Activated B cell treated with CpG ODN at 0.5 μM for 24 hours (primary cell): ENCODE results near the gene SPATC1L. TPM values are rescaled to one million over a fixed set of nuclear protein-coding genes. Genes with fewer than 3 reads are reported as not detected.

Experiments
- ATAC-seq: fragments of 200-7000 bp; cut with Tn5 transposase; one replicate; pipeline ENCODE4 v1.10.0; 2021; ENCODE audit warnings: low read depth, mild to moderate bottlenecking, moderate library complexity
- CTCF ChIA-PET: fragments of 350-600 bp; sonication (Branson Sonifier 250); formaldehyde crosslinking; loops from one replicate; lab custom pipeline; 2021; ENCODE audit warnings: antibody characterized with exemption; lab: Charles Lee
- POLR2A ChIA-PET: fragments of 350-600 bp; sonication (Branson Sonifier 250); formaldehyde crosslinking; loops from one replicate; lab custom pipeline; 2021; ENCODE audit warnings: antibody characterized with exemption; lab: Charles Lee
- DNase-seq: peaks from one replicate; pipeline ENCODE4 v3.0.0; 2022
- H3K27ac Mint-ChIP-seq: one replicate; pipeline ENCODE4 v1.8.0; 2020; ENCODE audit warnings: mixed read lengths
- H3K27me3 Mint-ChIP-seq: one replicate; pipeline ENCODE4 v1.8.0; 2021; ENCODE audit warnings: mixed read lengths
- H3K36me3 Mint-ChIP-seq: one replicate; pipeline ENCODE4 v1.8.0; 2021; ENCODE audit warnings: low read depth, mixed read lengths
- H3K4me1 Mint-ChIP-seq: one replicate; pipeline ENCODE4 v1.8.0; 2021; ENCODE audit warnings: mixed read lengths
- H3K4me3 Mint-ChIP-seq: one replicate; pipeline ENCODE4 v1.8.0; 2020; ENCODE audit warnings: mild to moderate bottlenecking, mixed read lengths
- H3K9me3 Mint-ChIP-seq: one replicate; pipeline ENCODE4 v1.8.0; 2020; ENCODE audit warnings: mixed read lengths
- intact Hi-C: fragments of 100-400 bp; cut with micrococcal nuclease; formaldehyde crosslinking; loops from one replicate; pipeline ENCODE4 v1.15.1; 2024
- total RNA-seq: library from RNA; stranded (reverse); gene quantifications from 2 replicates; pipeline ENCODE4 v1.2.3, GENCODE V29; 2022
- TF ChIP-seq, protein P1 (sequence below): fragments of 200-600 bp; IDR thresholded peaks from one replicate; pipeline ENCODE4 v1.8.0; 2022; ENCODE audit warnings: antibody characterized with exemption, mild to moderate bottlenecking

Gene SPATC1L
- total RNA-seq, 1 donor from 2014 or later, result 7.5 TPM

DNA sequence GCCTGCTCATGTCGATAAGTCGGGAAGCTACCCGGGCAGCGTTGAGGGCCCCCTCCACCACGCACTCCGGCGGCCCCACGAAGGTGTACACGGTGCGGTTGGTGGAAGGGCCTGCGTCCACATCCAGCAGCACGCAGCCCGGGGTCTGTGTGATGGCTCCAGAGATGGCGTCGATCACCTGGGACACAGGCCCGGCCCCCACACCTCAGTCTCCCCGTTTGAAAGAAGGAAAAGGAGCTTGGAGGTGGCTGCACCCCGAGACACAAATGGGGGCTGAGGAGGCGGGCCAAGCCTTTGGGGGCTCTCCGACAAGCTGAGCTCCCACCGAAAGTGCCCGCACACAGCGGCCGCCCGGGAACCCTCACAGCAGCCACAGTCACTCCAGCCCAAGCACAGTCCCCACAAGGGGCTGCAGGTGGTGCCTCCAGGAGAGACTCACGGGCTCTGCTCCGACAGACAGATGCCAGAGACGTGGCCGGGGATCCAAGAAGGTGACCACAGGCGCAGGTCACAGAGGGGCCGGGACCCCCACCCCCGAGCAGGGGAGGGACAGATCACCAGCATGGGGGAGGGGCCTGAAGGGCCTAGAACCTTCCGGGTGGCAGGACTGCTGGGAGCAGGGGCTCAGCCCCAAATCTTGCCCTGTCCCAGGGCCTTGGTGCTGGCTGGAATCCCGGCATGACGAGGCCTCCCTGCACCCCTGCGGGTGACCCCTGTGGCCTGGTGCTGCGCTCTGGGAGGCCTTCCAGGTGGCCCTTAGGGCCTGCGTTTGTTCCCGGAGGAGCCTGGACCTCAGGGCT, 29.9 kb downstream of the SPATC1L start:
- TF ChIP-seq, protein P1, sequence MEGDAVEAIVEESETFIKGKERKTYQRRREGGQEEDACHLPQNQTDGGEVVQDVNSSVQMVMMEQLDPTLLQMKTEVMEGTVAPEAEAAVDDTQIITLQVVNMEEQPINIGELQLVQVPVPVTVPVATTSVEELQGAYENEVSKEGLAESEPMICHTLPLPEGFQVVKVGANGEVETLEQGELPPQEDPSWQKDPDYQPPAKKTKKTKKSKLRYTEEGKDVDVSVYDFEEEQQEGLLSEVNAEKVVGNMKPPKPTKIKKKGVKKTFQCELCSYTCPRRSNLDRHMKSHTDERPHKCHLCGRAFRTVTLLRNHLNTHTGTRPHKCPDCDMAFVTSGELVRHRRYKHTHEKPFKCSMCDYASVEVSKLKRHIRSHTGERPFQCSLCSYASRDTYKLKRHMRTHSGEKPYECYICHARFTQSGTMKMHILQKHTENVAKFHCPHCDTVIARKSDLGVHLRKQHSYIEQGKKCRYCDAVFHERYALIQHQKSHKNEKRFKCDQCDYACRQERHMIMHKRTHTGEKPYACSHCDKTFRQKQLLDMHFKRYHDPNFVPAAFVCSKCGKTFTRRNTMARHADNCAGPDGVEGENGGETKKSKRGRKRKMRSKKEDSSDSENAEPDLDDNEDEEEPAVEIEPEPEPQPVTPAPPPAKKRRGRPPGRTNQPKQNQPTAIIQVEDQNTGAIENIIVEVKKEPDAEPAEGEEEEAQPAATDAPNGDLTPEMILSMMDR, result no peak
- ATAC-seq, result no peak
- ChIA-PET POLR2A (no interaction called here), CTCF (no interaction called here)
- Mint-ChIP-seq H3K27ac (no peak overlapping the region), H3K36me3 (peaks cover 2% of the 10 kb centered on the region), H3K4me3 (no peak overlapping the region), H3K27me3 (no peaks in the 10 kb centered on the region), H3K9me3 (no peaks in the 10 kb centered on the region), H3K4me1 (peaks cover 2% of the 10 kb centered on the region)
- intact Hi-C loops, result no loop called here
- peak; percentile 15 for DNase-seq

DNA sequence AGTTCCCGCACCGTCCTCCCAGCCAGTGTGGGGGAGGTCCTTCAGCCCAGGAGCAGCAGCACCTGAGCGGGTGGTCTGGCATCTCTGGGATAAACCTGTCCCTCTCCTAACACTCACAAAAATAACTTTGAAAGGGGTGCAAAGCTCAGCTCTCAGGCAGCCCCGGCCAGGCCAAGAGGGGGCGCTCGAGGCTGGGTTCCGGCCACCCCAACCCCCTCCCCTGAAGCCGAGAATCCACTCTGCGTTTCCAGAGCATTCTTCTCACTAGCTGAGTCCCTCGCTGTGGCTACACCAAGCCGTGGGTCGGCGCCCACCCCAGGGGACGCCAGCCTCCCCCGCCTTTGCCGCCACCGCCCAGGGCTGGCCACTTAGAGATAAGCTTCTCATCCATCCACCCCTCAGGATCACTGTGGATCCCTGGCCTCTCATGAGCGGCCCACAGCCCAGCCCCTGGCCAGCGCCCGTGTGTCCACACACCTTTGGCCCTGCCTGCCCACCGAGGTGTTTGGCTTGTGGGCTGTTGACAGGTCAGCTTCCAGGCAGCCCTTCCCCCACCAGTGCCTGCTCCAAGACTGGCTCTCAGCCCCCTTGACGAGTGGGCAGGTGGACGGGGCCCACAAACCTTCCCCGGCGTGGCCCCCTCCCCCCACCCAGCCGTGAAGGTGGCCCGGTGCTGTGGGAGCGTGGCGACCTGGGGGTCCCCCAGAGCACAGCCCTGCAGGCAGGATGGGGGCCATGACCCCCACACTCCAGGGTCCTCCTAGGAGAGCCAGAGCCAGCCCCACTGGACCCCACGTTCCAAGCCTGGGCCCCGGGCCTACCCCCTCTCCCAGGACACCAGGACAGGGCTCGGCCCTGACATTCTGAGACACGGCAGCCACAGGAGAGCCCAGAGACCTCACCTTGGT, 30.8 kb downstream of the SPATC1L start:
- ChIA-PET CTCF (interaction anchor here (0.9 kb wide), 1 partner anchor 10 kb away, joined by 3 read pairs; no protein-coding TSS in a partner anchor), POLR2A (no interaction called here)
- peak; percentile 29 for DNase-seq

DNA sequence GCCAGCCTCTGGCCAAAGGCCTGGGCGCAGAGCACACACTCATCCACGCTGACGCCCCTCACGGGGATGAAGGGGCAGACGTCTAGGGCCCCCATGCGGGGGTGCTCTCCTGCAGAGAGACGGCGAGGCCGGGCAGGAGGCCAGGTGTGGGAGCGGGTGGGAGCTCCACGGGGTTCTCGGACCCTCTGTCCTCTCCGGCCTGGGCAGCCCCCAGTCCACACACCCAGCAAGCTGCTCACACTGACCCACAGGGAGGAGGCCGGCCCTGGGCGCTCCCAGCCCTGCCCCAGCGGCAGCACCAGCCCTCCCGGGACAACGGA, 31.4 kb downstream of the SPATC1L start:
- no peak for ATAC-seq
- Mint-ChIP-seq H3K9me3 (no peaks in the 10 kb centered on the region), H3K4me3 (no peak overlapping the region), H3K36me3 (peaks cover 2% of the 10 kb centered on the region), H3K4me1 (peaks cover 2% of the 10 kb centered on the region), H3K27ac (no peak overlapping the region), H3K27me3 (no peaks in the 10 kb centered on the region)
- TF ChIP-seq, protein P1, result no peak
- intact Hi-C loops, result no loop called here
- CTCF ChIA-PET, result interaction anchor here (0.9 kb wide), 1 partner anchor 10 kb away, joined by 3 read pairs; no protein-coding TSS in a partner anchor
- no peak for DNase-seq
- POLR2A ChIA-PET, result no interaction called here

More for the DNA sequence above, 30.8 kb downstream of the SPATC1L start:
- no peak overlapping the region for H3K4me3 Mint-ChIP-seq
- intact Hi-C loops, result no loop called here
- no peaks in the 10 kb centered on the region for H3K9me3 Mint-ChIP-seq
- TF ChIP-seq, protein P1, result no peak
- no peaks in the 10 kb centered on the region for H3K27me3 Mint-ChIP-seq
- no peak overlapping the region for H3K27ac Mint-ChIP-seq
- peaks cover 2% of the 10 kb centered on the region for H3K4me1 Mint-ChIP-seq
- H3K36me3 Mint-ChIP-seq, result peaks cover 2% of the 10 kb centered on the region
- peak; percentile 52 for ATAC-seq

DNA sequence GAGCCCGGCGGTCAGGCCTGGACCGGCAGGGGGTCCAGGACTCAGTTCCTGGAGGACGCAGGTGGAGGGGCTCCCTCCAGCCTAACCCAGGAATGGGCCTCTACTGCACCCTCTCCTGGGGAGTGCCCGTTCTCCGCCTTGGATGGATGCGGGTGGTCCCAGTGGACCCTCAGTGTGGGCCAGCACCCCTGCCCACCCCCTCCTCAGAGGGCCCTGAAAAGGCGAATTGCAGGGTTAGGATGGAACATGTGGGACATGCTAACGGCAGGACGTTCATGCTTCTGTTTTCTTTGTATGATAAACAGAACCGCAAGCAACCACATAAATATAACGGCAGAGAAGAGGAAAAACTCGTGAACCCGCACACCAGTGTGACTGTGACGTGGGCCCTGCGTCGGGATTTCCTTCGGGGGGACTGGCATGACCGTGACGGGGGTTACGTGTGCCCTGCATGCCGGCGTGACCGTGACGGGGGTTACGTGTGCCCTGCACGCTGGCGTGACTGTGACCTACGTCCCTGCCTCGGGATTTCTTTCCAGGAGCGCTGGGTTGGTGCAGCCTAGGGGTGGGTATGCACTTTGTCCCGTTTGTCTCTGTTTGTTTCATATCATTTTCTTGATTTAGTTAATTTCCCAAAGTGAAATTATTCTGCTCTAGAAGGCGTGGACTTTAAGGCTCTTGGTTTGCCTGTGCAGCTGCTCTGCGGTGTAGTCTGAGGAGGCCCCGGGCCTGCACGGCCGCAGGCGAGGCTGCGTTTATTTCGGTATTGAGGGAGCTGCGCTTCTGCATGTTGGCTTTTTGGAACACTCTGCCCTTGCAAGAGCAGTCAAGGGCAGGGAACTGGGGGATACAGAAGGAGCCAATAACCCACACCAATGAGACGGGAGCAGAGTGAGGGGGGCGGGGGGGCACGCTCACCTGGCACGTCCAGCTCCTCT, 32.0 kb downstream of the SPATC1L start:
- no peaks in the 10 kb centered on the region for H3K27me3 Mint-ChIP-seq
- peak; percentile 7 for DNase-seq
- H3K36me3 Mint-ChIP-seq, result no peaks in the 10 kb centered on the region
- no peak overlapping the region for H3K27ac Mint-ChIP-seq
- H3K4me1 Mint-ChIP-seq, result peaks cover 2% of the 10 kb centered on the region
- intact Hi-C loops, result no loop called here
- H3K9me3 Mint-ChIP-seq, result no peaks in the 10 kb centered on the region
- no peak for ATAC-seq
- H3K4me3 Mint-ChIP-seq, result no peak overlapping the region
- TF ChIP-seq, protein P1, result no peak
- POLR2A ChIA-PET, result no interaction called here
- CTCF ChIA-PET, result interaction anchor here (0.9 kb wide), 1 partner anchor 9 kb away, joined by 3 read pairs; no protein-coding TSS in a partner anchor
